GM21737 (cell line): ENCODE results near the gene PDP2.
"Not testable (repeated sequence)": the region's sequence is repeated elsewhere in the genome, so short reads cannot be mapped to it uniquely, and the experiment has no call there.

Experiments used
- ATAC-seq: cut with Tn5 transposase; IDR thresholded peaks from one replicate; pipeline ENCODE4 v1.9.1; 2021; ENCODE audit warnings: mild to moderate bottlenecking, moderate library complexity; ENCODE audit not compliant: unreplicated experiment

Gene PDP2

DNA sequence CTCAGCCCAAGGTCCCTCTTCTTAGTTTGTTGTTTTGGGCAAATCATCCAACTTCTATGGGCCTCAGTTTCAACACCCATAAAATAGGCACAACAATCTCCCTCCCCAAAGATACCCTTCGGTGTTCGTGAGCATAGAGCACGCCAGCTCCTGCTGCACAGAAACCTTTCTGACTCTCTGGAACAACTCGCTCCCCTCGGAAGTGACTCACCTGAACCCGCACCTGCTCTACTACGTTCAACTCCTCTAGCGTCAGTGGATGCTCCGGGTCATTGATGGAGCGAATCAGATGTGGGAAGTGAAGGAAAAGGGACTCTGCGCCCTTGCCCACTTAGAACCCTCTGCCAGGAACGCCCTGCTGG, 53.4 kb downstream of the PDP2 start:
- peak; percentile 13 for ATAC-seq

DNA sequence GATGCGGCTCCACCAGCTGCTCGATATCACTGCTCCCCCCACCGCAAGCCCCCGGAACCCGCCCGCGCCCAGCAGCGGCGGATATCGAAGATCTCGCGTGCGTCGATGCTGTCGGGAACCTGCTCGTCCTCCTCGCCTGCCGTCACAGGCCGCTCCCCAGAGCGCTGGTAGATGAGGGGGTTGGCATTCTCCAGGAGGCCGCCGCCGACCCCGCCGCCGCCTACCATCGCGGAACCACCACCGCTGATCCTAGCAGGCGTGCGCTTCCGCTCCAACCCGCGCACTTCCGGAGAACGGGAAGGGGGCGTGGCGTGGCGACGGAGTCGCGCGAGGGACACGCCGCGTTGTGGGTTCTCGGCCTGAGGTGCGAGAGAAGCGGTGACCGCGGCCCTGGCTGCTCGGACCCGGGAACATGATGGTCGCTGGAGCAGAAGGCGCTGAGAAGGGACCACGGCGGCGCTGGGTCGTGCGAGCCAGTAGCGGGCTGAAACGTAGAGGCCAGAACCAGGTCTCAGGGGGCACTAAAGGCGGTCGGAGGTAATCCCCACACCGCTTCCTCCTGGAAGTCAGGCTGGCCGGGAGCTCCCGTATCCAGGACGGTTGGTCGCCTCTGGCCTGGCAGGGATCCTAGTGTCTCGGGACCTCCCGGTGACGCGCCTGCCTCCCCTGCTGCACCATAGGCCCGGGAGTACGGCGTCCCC, 54.0 kb downstream of the PDP2 start, which contains the start of gene CIAO2B:
Gene CIAO2B, minus strand, starts transcription at position 265 of the 701 bp plus-strand sequence. Its CDS starts 38 bp downstream, at position 227.
- peak; percentile 70 for ATAC-seq

GRCh38 chr16:66934839-66935313, 54.6 kb downstream of the PDP2 start:
- ATAC-seq, result not testable (repeated sequence)

DNA sequence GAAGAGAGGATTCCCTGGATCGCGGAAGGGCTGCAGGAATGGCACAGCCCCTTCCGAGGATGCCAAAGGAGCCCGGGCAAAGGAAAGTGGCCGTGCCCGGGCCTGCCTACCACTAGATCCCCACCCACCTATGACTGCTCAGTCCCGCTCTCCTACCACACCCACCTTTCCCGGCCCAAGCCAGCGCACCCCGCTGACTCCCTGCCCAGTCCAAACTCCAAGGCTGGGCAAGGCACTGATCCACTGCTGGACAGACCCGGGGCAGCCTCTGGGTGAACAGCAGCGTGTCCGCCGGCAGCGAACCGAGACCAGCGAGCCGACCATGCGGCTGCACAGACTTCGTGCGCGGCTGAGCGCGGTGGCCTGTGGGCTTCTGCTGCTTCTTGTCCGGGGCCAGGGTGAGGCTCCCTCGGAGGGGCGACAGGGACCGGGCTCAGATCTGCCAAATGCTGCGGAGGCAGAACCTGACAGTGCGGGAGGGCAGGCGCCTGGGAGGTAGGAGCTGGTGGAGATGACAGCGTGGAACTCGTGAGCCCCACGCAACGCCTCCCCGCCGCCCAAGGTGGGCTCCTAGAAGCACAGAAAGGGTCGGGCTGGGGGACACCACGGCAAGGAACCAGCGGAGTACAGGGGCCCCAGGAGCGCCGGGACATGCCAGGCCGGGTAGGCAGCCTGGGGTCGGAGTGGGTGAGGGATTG, 55.1 kb downstream of the PDP2 start, which contains the start of gene CES2:
Gene CES2, plus strand, starts transcription at position 203 of the 698 bp plus-strand sequence. Its CDS starts 120 bp downstream, at position 323.
- ATAC-seq, result no peak

DNA sequence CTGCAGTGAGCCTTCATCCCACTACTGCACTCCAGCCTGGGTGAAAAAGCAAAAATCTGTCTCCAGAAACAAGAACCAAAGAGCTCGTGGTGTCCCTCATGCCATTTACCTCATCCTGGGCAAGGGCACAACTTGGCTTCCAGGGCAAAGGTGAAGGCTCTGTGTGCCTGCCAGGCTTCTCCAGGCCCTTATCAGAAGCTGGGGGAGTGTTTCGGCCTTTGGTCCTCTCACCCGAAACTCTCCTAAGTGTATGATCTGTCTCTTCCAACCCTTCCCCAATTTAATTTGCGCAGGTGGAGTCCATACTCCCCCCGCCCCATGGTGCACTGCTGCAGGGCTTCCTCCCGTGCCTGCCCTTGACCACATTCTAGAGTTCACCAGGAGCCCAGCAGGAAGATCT, 56.1 kb downstream of the PDP2 start:
- no peak for ATAC-seq

GRCh38 chr16:66936889-66937554, 56.7 kb downstream of the PDP2 start:
- ATAC-seq, result no peak

DNA sequence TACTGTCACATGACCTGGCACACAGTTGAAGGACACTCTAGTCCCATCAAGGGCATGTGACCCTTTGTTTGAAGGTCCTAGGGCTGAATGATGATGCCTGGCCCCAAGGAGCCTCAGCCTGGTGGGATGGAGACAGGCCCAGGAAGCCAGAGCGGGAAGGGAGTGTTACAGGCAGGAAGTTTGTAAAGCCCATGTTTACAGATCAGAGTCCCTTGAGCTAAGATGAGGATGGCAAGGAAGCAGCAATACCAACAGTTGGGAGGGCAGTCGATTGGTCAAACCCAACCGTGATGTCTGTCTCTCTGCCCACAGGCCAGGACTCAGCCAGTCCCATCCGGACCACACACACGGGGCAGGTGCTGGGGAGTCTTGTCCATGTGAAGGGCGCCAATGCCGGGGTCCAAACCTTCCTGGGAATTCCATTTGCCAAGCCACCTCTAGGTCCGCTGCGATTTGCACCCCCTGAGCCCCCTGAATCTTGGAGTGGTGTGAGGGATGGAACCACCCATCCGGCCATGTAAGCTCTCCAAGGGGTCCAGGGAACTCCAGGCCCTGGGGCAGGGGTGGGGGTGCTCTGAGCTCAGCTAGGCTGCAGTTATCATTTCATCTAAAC, 57.5 kb downstream of the PDP2 start:
- ATAC-seq, result no peak

GRCh38 chr16:66939366-66939765, 59.1 kb downstream of the PDP2 start:
- ATAC-seq, result no peak

- ATAC-seq, result no peak
These were observed 59.9 kb downstream of the PDP2 start for GRCh38 chr16:66940236-66940635.
